HepG2 (cell line): ENCODE measurements around the gene ARHGAP22. TPM values are rescaled to one million over a fixed set of nuclear protein-coding genes. Genes with fewer than 3 reads are reported as not detected.

Experiments used
- ATAC-seq: fragments of 200-7000 bp; cut with Tn5 transposase; 3 replicates; pipeline ENCODE4 v1.9.1; 2020; ENCODE audit warnings: mild to moderate bottlenecking, moderate library complexity
- BruUV-seq: library from RNA; stranded (reverse); fragments of 400-500 nt; replicated peaks from 2 replicates; lab custom pipeline; 2021; lab: Mats Ljungman, UMichigan
- CTCF ChIA-PET: fragments of 300-600 bp; formaldehyde crosslinking; extraction: SDS; loops from one replicate; lab custom pipeline; 2021; ENCODE audit warnings: low total read pairs, inconsistent platforms, low intra/inter-chr PET ratio; lab: Yijun Ruan, JAX
- POLR2A ChIA-PET: fragments of 350-600 bp; sonication (Branson Sonifier 250); formaldehyde crosslinking; loops from one replicate; lab custom pipeline; 2020; ENCODE audit warnings: antibody characterized with exemption, inconsistent platforms; lab: Yijun Ruan, JAX
- DNase-seq: peaks from one replicate; pipeline ENCODE4 v3.0.0-alpha.2; 2015; ENCODE audit warnings: low spot score
- FAIRE-seq: peaks from 3 replicates; lab custom pipeline; 2011; peaks lifted over from hg19 to GRCh38; lab: Jason Lieb, UNC
- H2AFZ ChIP-seq: one replicate; pipeline ENCODE4 v1.6.1; 2011; ENCODE audit warnings: low read length, inconsistent platforms
- H3K27ac ChIP-seq: fragments of 300-600 bp; 3 replicates; pipeline ENCODE4 v1.8.0; 2011; ENCODE audit warnings: mixed run types, mild to moderate bottlenecking, mixed read lengths, low read length, inconsistent platforms; ENCODE audit not compliant: insufficient read depth; ENCODE audit errors: extremely low read length
- H3K27me3 ChIP-seq, 2 experiments: fragments of 200-600 bp in 1 of 2; 2 replicates in 1 of 2; 3 replicates in 1 of 2; pipeline versions ENCODE4 v1.6.0 to v1.8.0; 2011; ENCODE audit warnings: low read length in 2 of 2, mild to moderate bottlenecking in 2 of 2, moderate library complexity in 2 of 2, inconsistent platforms in 1 of 2; ENCODE audit not compliant: insufficient read depth in 2 of 2, control insufficient read depth in 1 of 2
- H3K36me3 ChIP-seq, 2 experiments: fragments of 200-600 bp in 1 of 2; replicated peaks in 1 of 2; 2 replicates in 1 of 2; 3 replicates in 1 of 2; pipeline versions ENCODE4 v1.5.1 to v1.8.0; 2011; ENCODE audit warnings: low read length in 2 of 2, inconsistent platforms in 1 of 2; ENCODE audit not compliant: insufficient read depth in 2 of 2, control insufficient read depth in 1 of 2
- H3K4me1 ChIP-seq: 2 replicates; pipeline ENCODE4 v1.5.1; 2012; ENCODE audit warnings: low read length, inconsistent platforms; ENCODE audit not compliant: insufficient read depth
- H3K4me2 ChIP-seq: 2 replicates; pipeline ENCODE4 v1.6.0; 2011; ENCODE audit warnings: low read depth, low read length, inconsistent platforms
- H3K4me3 ChIP-seq, 3 experiments: fragments of 200-600 bp in 1 of 3; sonication (generic), shearing (Covaris generic) in 1 of 3; replicated peaks in 1 of 3; 2 replicates each; pipeline ENCODE4 v1.5.1; 2011 to 2016; ENCODE audit warnings: low read length in 3 of 3, inconsistent platforms in 2 of 3, low read depth in 2 of 3, mild to moderate bottlenecking in 2 of 3, control low read depth in 1 of 3, mixed read lengths in 1 of 3; ENCODE audit not compliant: insufficient read depth in 1 of 3
- H3K79me2 ChIP-seq: one replicate; pipeline ENCODE4 v1.6.1; 2011; ENCODE audit warnings: low read length, inconsistent platforms; ENCODE audit not compliant: insufficient read depth
- H3K9ac ChIP-seq: 2 replicates; pipeline ENCODE4 v1.6.0; 2011; ENCODE audit warnings: mild to moderate bottlenecking, low read depth, low read length, inconsistent platforms; ENCODE audit not compliant: insufficient read depth
- H3K9me3 ChIP-seq: 2 replicates; pipeline ENCODE4 v1.5.1; 2012; ENCODE audit warnings: mild to moderate bottlenecking, low read length
- H4K20me1 ChIP-seq: 2 replicates; pipeline ENCODE4 v1.6.0; 2011; ENCODE audit warnings: inconsistent platforms, mild to moderate bottlenecking, low read length, moderate library complexity; ENCODE audit not compliant: insufficient read depth
- ETV5 ChIP-seq: IDR thresholded peaks from 2 replicates; pipeline ENCODE4 v1.6.1; 2018; ENCODE audit warnings: missing biosample characterization, missing genetic modification reagents, inconsistent platforms, borderline replicate concordance
- HBP1 ChIP-seq: IDR thresholded peaks from 2 replicates; pipeline ENCODE4 v1.6.1; 2016; ENCODE audit warnings: low read depth, control low read depth
- NR2F2 ChIP-seq: IDR thresholded peaks from 2 replicates; pipeline ENCODE4 v1.6.1; 2012; ENCODE audit warnings: low read depth, inconsistent platforms, borderline replicate concordance
- YEATS2 ChIP-seq: sonication (generic); formaldehyde crosslinking; IDR thresholded peaks from 2 replicates; pipeline ENCODE4 v1.4.0; 2020; ENCODE audit warnings: missing genetic modification reagents, borderline replicate concordance
- ZBTB3 ChIP-seq: sonication (generic); formaldehyde crosslinking; IDR thresholded peaks from 2 replicates; pipeline ENCODE4 v1.4.0; 2020; ENCODE audit warnings: low read depth, mild to moderate bottlenecking, moderate library complexity, missing genetic modification reagents, borderline replicate concordance
- ZNF235 ChIP-seq: sonication (generic); formaldehyde crosslinking; IDR thresholded peaks from 2 replicates; pipeline ENCODE4 v1.8.1; 2023; ENCODE audit warnings: mild to moderate bottlenecking, missing genetic modification reagents, borderline replicate concordance
- ZNF253 ChIP-seq: sonication (generic); formaldehyde crosslinking; IDR thresholded peaks from 2 replicates; pipeline ENCODE4 v1.8.0; 2022; ENCODE audit warnings: mild to moderate bottlenecking, missing genetic modification reagents, borderline replicate concordance
- ZNF558 ChIP-seq: sonication (generic); formaldehyde crosslinking; IDR thresholded peaks from 2 replicates; pipeline ENCODE4 v1.9.0; 2022; ENCODE audit warnings: mild to moderate bottlenecking, missing genetic modification reagents, borderline replicate concordance
- ZNF768 ChIP-seq: sonication (generic); formaldehyde crosslinking; IDR thresholded peaks from 2 replicates; pipeline ENCODE4 v1.4.0; 2020; ENCODE audit warnings: missing genetic modification reagents
- WGBS: methylation state at CpG from one replicate; pipeline ENCODE4 v1.1.6; 2017; ENCODE audit warnings: low lambda C conversion rate; 5-methylcytosine and 5-hydroxymethylcytosine counted together
- in situ Hi-C: cut with HindIII; loops from 2 replicates; pipeline ENCODE4 v1.10.0; 2017; ENCODE audit warnings: low pct_unique_long_range_greater_than_20kb; ENCODE audit not compliant: extremely low pct_ligation_motif_present
- intact Hi-C: fragments of 100-400 bp; cut with micrococcal nuclease; formaldehyde crosslinking; loops from one replicate; pipeline ENCODE4 v1.10.0; 2022; ENCODE audit not compliant: unreplicated experiment
- polyA plus RNA-seq, 8 experiments: library from polyadenylated mRNA; depleted of rRNA in 3 of 8; stranded (reverse) in 7 of 8; unstranded in 1 of 8; fragments of >200 nt; fragmentation: Illumina TruSeq in 4 of 8; extraction: Trizol in 4 of 8; gene quantifications; 2 replicates each; pipeline versions ENCODE4 v1.2.1 to v1.2.3, GENCODE V29; 2011 to 2016; ENCODE audit warnings: low read depth in 4 of 8, missing spikeins in 1 of 8, mixed read lengths in 1 of 8; ENCODE audit not compliant: insufficient read depth in 1 of 8
- total RNA-seq, 5 experiments: library from RNA; depleted of rRNA; stranded (reverse); fragments of >200 nt; fragmentation: Illumina TruSeq; extraction: Trizol; gene quantifications; 2 replicates each; pipeline ENCODE4 v1.2.3, GENCODE V29; 2016; ENCODE audit warnings: low read depth in 1 of 5
- TF ChIP-seq, protein P1 (sequence below): sonication (generic); formaldehyde crosslinking; IDR thresholded peaks from 2 replicates; pipeline ENCODE4 v1.5.0; 2020; ENCODE audit warnings: missing genetic modification reagents

ARHGAP22 gene
- total and polyA plus RNA-seq, 2 of the 13 experiments (the other 11 are each of a cell fraction or from before 2014, with no cell fraction given): 0.08 to 0.38 TPM

DNA sequence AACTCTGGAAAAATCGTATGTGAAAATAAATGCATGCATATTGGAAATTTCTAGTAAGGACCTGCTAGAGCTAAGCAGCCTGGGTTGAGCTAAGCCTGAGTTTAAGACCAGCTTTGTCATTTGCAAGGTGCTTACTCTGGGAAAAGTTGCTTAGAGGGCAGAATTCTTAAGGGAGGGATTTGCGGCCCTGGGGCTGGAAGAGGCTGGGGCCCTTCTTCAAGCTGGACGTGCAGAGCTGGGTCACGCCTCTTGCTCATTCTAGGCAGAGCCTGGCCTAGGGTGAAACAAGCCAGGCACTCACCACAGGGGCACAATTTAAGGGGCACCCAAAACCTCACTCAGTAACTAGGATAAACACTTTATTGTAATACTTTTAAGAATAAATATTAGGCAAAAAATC is 137.2 kb downstream of the ARHGAP22 start (continued):
- TF ChIP-seq ETV5 (CRISPR knock-in tag): no peak
- TF ChIP-seq, protein P1, sequence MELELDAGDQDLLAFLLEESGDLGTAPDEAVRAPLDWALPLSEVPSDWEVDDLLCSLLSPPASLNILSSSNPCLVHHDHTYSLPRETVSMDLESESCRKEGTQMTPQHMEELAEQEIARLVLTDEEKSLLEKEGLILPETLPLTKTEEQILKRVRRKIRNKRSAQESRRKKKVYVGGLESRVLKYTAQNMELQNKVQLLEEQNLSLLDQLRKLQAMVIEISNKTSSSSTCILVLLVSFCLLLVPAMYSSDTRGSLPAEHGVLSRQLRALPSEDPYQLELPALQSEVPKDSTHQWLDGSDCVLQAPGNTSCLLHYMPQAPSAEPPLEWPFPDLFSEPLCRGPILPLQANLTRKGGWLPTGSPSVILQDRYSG: no peak
- no peak for TF ChIP-seq HBP1 (CRISPR knock-in tag)
- no peak for TF ChIP-seq YEATS2 (CRISPR knock-in tag)
- TF ChIP-seq ZNF253 (CRISPR knock-in tag): no peak
- no peak for TF ChIP-seq NR2F2
- TF ChIP-seq, all 625 proteins: peak for 0

DNA sequence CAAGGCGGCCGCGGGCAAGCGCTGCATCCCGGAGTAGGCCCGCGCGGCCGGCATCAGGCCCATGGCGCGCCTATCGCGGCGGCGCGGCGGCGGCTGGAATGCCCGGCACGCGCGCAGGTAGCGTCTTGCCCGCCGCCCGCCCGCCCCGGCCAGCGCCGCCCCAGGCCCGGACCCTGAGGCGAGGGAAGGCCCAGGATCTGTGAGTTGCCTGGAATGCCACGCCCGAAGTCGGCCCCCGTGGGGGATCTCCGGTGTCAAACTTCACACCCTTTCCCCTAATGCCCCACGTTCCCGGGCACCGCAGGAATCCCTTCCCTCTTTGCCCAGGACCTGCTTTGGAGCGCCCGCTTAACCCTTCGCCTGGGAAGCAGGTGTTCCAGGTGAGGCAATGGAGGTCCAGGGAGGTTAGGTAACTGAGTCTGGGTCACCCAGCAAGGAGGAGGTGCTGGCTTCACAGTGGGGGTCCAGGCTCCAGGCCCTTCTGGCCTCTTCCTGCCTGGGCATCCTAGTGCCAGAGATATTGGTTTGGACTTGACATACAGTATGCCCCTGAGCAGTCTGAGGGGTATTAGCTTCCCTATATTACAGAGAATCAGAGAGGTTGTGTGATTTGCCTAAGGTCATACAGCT is 138.1 kb downstream of the ARHGAP22 start:
- no TSS peak for BruUV-seq
- Histone ChIP-seq H3K9me3 (no peaks in the 10 kb centered on the region), H3K4me2 (no peak overlapping the region), H3K79me2 (no peaks in the 10 kb centered on the region), H2AFZ (no peak overlapping the region), H3K9ac (no peak overlapping the region), H3K27me3 (0 out of 5 replicates have a peak, but pooled peaks cover 0 to 11% of the 10 kb centered on the region in 2 experiments), H3K36me3 (no peaks in the 10 kb centered on the region), H3K4me1 (peaks cover 12% of the 10 kb centered on the region; the same call in 1 of the 2 replicates), H3K27ac (no peak overlapping the region), H4K20me1 (no peaks in the 10 kb centered on the region), H3K4me3 (no peak overlapping the region)
- DNase-seq: no peak
- CTCF ChIA-PET: no interaction called here
- no peak for FAIRE-seq
- POLR2A ChIA-PET: no interaction called here
- in situ Hi-C loops (no loop called here), intact Hi-C loops (no loop called here)
- ATAC-seq: no peak
- 90% methylated on average over 22 of the region's 43 CpGs for WGBS
- TF ChIP-seq ZBTB3: no peak
- no peak for TF ChIP-seq ZNF558
- no peak for TF ChIP-seq ZNF235 (CRISPR knock-in tag)
- peak; percentile 49; the same call in 1 of the 2 replicates for TF ChIP-seq ZNF768 (CRISPR knock-in tag)
